Fibroblast of the aortic adventitia (primary cell): ENCODE results near the gene ANTKMT. TPM values are rescaled to one million over a fixed set of nuclear protein-coding genes. Genes with fewer than 3 reads are reported as not detected.

Experiments
- DNase-seq: peaks from one replicate; pipeline ENCODE4 v3.0.0-alpha.2; 2010; ENCODE audit warnings: low read depth
- H3K4me3 ChIP-seq: 2 replicates; pipeline ENCODE4 v1.5.1; 2011; ENCODE audit warnings: low read depth, mild to moderate bottlenecking, control low read depth, low read length, moderate library complexity
- total RNA-seq: library from RNA; depleted of rRNA; stranded (reverse); fragments of >200 nt; gene quantifications from 2 replicates; pipeline ENCODE4 v1.2.3, GENCODE V29; 2012; ENCODE audit warnings: low replicate concordance
- TF ChIP-seq, protein P1 (sequence below): IDR thresholded peaks from 2 replicates; pipeline ENCODE4 v1.5.1; 2011; ENCODE audit warnings: mild to moderate bottlenecking, low read length, control low read depth, inconsistent platforms; ENCODE audit not compliant: insufficient read depth

Gene ANTKMT
- total RNA-seq, 1 donor = 21.8 TPM

DNA sequence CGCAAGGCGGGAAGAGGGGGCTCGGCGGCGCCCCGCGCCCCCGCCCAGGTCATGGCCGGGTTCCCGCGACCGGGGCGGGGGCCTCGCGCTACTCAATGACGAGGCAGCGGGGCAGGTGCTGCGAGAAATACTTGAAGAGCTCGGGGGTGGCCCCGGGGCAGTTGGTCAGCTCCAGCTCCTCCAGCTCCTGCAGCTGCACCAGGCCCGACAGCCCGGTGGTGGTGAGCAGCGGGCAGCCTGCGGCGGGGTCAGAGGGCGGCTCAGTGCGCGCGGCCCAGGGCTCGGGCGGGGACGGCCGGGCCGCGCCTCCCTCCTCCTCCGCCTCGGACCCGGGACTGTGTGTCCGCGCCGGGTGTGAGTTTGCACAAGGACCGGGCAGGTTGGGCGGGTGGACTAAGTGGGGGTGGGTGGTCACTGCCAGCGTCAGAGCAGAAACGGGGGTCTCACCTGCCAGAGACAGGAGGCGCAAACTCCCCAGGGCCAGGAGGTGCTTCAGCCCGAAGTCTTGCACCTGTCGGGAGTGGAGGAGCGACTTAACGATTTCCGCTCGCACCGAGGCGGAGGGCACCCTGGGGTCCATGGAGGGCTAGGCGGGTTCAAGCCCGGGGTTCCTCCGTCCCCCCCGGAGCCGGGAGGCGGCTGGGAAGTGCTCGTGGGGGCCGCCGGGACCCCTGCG is 26.6 kb upstream of the ANTKMT start:
- DNase-seq = no peak
- TF ChIP-seq, protein P1, sequence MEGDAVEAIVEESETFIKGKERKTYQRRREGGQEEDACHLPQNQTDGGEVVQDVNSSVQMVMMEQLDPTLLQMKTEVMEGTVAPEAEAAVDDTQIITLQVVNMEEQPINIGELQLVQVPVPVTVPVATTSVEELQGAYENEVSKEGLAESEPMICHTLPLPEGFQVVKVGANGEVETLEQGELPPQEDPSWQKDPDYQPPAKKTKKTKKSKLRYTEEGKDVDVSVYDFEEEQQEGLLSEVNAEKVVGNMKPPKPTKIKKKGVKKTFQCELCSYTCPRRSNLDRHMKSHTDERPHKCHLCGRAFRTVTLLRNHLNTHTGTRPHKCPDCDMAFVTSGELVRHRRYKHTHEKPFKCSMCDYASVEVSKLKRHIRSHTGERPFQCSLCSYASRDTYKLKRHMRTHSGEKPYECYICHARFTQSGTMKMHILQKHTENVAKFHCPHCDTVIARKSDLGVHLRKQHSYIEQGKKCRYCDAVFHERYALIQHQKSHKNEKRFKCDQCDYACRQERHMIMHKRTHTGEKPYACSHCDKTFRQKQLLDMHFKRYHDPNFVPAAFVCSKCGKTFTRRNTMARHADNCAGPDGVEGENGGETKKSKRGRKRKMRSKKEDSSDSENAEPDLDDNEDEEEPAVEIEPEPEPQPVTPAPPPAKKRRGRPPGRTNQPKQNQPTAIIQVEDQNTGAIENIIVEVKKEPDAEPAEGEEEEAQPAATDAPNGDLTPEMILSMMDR = no peak
- H3K4me3 ChIP-seq = no peak overlapping the region

DNA sequence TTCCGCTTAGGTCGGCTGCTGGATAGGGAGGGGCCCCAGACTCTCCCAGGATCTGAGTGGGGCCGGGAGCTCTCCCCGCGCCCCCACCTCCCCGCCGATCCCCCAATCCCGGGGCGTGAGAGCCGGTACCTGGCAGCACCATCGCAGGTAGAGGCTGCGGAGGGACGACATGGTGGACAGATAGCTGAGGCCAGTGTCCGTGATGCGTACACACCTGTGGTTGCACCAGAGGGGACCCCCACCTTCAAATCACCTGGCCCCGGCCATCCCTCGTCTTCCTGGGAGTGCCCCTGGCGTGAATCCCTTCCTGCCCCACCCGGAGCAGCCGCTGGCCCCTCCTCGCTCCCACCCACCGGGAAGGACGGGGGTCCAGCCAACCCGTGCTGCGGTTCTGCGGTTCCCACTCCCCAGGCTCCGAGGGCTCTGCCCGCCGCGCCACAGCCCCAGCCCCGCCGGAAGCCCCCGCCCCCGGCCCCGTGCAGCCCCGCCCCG is 26.0 kb upstream of the ANTKMT start:
- no peak overlapping the region for H3K4me3 ChIP-seq
- no peak for DNase-seq
- TF ChIP-seq, protein P1 = no peak

DNA sequence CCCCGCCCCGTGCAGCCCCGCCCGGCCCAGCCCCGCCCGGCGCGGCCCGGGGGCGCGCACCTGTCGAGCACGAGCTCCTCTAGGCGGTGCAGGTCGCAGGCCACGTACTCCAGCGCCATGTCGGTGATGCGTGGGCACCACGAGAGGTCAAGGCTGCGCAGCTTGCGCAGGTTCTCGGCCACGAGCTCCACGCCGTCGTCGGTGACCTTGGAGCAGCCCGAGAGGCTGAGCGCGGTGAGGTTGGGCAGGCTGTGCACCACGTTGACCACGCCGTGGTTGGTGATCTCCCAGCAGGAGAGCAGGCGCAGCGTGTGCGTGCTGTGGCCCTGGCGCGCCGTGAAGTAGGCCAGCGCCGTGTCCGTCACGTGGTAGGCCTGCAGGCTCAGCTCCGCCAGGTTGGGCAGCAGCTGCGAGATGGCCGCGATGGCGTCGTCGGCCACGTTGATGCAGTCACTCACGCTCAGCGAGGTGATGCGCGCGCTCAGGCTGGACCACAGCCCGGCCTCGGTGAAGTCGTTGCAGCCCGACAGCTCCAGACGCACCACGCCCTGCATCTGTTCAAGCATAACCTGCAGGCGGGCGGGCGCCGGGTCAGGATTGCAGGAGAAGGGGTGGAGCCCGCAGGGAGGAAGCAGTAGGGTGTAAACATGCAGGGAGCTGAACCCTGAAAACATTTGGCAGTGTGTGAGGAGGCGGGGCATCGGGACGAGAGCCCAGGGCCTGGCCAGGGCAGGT is 25.4 kb upstream of the ANTKMT start:
- TF ChIP-seq, protein P1 = no peak
- no peak overlapping the region for H3K4me3 ChIP-seq
- no peak for DNase-seq

DNA sequence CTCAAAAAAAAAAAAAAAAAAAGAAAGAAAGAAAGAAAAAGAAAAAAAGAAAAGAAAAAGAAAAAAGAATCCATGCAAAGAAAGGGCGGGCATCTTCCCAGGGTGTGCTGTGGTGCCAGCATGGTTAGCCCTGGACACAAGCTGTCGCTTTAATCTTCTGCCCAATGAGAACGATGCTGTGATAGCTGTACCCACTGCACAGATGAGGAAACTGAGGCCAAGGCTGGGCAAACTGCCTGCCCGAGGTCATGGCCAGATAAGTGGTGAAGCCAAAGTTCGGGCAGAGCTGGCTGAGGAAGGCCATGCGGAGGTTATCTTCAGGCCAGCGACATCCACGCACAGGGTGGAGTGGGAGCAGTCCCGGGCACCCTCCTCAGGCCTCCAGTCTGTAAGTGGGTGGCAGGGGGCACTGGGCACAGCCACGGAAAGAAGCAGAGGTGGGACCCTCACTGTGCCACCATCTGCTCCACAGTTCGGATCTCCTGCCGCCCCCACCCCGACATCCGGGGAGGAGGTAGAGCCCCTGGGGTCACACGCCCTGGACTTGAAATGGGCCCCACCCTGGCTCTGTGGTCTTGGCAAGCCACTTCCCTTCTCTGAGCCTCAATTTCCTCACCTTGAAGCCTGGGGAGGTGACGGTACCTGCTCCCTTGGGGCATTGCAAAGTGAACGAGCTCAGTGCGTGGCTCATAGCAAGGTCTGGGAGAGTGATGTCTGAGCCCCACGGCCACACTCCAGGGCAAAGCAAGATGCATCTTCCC is 21.9 kb upstream of the ANTKMT start:
- DNase-seq = no peak
- no peak overlapping the region for H3K4me3 ChIP-seq
- TF ChIP-seq, protein P1 = no peak

DNA sequence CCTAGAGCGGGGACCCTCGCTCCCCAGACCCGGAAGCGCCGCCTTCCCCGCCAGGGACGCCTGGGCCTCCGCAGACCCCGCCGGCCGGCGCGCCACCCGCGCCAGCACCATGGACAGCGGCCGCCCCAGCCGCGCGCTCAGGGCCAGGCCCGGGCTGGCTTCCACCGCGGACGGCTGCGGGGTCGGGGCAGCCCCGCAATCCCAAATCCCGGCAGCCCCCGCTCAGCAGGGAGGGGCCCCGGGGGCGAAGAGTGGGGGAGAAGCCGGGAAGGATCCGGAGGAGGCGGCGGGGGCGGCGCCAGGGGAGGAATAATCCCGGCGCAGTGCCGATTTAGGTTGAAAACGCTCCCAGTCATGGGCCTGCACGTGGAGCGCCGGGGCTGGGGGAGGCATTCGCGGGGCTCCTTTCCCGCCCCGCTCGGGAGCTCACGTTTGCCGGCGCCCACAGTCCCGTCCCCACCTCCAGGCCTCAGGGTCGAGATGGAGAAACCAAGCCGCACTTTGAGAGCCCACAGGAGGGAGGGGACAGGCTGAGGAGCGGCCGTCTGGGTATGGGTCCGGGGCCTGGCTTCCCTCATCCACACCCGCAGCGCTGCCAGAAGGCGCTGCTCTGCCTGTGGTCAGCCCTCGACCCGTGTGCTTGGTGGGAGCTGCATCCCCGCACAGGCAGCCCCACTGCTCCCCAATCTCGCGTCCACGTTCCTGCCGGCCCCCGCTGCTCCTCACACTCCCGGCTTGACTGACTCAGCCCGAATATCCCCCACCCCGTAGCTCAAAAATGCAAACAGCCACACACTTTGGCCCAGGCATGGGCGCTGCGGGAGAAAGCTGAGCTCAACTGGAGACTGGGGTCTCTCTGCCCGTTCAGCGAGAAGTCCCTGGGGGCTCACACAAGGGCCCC is 20.0 kb upstream of the ANTKMT start:
- DNase-seq = no peak
- no peak overlapping the region for H3K4me3 ChIP-seq
- TF ChIP-seq, protein P1 = no peak

DNA sequence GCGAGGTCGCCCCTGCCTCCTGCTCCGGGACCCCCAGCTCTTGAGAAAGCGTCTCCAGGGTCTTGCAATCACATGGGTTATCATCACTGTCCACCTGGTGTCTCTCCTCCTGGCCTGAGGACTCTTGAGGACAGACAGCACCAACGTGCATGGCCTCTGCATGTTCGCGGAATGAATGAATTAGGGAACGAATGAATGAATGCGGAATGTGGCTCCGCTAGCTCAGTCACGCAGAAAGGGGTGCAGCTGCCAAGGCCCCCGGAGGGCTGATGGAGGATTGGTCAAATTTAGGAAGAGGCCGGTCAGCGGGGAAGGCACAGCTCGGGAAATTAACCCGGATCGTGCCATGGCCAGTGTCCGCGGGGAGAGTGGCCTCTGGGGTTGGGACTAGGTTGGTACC is 18.6 kb upstream of the ANTKMT start:
- DNase-seq = no peak
- H3K4me3 ChIP-seq = no peak overlapping the region
- TF ChIP-seq, protein P1 = no peak
